ENCODE measurements around the gene PDGFA.

DNA sequence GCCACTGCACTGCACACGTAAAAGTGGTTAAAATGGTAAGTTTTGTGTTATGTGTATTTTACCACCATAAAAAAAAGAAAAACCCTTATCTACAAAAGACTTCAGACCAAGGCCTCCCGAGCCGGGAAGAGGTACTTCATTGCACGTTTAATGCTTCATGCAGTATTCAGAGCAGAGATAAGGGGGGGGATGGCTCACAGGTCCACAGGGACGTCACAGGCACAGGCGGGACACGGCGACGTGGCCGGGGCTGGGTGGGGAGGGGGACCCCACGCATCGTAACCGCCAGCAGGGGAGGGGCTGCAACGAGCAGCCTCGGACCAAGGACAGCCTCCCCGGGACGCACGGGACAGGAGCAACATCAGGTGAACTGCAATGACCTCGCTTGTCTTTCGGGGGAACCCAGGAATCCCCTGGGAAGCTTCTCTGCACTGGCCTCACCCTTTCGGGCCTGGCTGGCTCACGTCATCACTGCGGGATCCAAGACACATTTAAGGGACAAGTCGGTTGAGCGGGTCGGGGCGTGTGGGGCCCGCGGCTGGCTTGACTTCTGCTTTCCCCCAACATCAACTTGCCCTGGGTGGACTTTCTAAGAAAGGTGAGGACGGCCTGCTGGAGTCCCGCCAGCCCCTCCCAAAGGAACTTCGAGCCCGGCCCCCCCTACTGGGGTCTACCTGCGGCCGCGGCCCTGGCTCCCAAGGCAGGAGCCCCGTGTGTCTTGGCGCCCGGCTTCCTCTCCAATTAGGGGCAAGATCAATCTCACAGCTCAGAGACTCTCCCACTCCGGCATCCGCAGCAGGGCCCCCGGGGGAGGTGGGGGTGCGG is 29.6 kb upstream of the PDGFA start:
- TF ChIP-seq, protein P1, sequence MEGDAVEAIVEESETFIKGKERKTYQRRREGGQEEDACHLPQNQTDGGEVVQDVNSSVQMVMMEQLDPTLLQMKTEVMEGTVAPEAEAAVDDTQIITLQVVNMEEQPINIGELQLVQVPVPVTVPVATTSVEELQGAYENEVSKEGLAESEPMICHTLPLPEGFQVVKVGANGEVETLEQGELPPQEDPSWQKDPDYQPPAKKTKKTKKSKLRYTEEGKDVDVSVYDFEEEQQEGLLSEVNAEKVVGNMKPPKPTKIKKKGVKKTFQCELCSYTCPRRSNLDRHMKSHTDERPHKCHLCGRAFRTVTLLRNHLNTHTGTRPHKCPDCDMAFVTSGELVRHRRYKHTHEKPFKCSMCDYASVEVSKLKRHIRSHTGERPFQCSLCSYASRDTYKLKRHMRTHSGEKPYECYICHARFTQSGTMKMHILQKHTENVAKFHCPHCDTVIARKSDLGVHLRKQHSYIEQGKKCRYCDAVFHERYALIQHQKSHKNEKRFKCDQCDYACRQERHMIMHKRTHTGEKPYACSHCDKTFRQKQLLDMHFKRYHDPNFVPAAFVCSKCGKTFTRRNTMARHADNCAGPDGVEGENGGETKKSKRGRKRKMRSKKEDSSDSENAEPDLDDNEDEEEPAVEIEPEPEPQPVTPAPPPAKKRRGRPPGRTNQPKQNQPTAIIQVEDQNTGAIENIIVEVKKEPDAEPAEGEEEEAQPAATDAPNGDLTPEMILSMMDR (IDR thresholded peaks at IDR 0.05) = no peak
- no peak for TF ChIP-seq POLR2A (IDR thresholded peaks at IDR 0.05)

All from esophagus squamous epithelium (tissue), 4 donors.